ENCODE measurements around the gene AATF.

- TF ChIP-seq JUND (IDR thresholded peaks at IDR 0.05; ENCODE audit: low read length) (no peak), SUZ12 (IDR thresholded peaks at IDR 0.05; ENCODE audit: low read length) (no peak), SIRT6 (IDR thresholded peaks at IDR 0.05; ENCODE audit: low read length) (no peak), EP300 (IDR thresholded peaks at IDR 0.05; ENCODE audit: borderline replicate concordance in 1 of 2, low read depth in 2 of 2, low read length in 2 of 2) (no peak), MAX (IDR thresholded peaks at IDR 0.05) (no peak), CTCF (IDR thresholded peaks at IDR 0.05; ENCODE audit: control extremely low read depth in 1 of 3, insufficient read depth in 1 of 3, low read depth in 1 of 3, low read length in 3 of 3) (no peak), CREB1 (IDR thresholded peaks at IDR 0.05) (no peak), GTF2F1 (IDR thresholded peaks at IDR 0.05; ENCODE audit: borderline replicate concordance, low read depth, low read length) (no peak), POLR2AphosphoS5 (IDR thresholded peaks at IDR 0.05; ENCODE audit: low read depth, low read length) (no peak), BRCA1 (IDR thresholded peaks at IDR 0.05; ENCODE audit: low read depth, low read length) (no peak)
Observed at GRCh38 chr17:37096071-37096470, 147.3 kb downstream of the AATF start.

Data from H1 (cell line).